IPS-11a (cell line): ENCODE results near the gene RO60.
A peak's percentile ranks its signal among the peaks of the same experiment; 100 is the strongest.
"Not testable (repeated sequence)": the region's sequence is repeated elsewhere in the genome, so short reads cannot be mapped to it uniquely, and the experiment has no call there.

Source experiments
- H3K4me3 ChIP-seq: one replicate; pipeline ENCODE4 v1.5.1; 2013; ENCODE audit warnings: low read depth, low read length, control low read depth

The RO60 gene

GRCh38 chr1:193059282-193060114 is at the start of gene RO60, which contains the start of gene UCHL5:
TSS of gene RO60 (plus strand) at chr1:193059612. CDS start at chr1:193069055, 9,443 bp downstream.
TSS of gene UCHL5 (minus strand) at chr1:193059360. CDS start at chr1:193059260, 100 bp downstream.
- peak within 1 kb of the TSS; percentile 95 for H3K4me3 ChIP-seq

- no peak overlapping the region for H3K4me3 ChIP-seq
Observed at GRCh38 chr1:193011406-193011805, 48.0 kb upstream of the RO60 start.

- no peak overlapping the region for H3K4me3 ChIP-seq
Observed at GRCh38 chr1:193013005-193013404, 46.4 kb upstream of the RO60 start.

- no peak overlapping the region for H3K4me3 ChIP-seq
Observed at GRCh38 chr1:193013707-193014106, 45.7 kb upstream of the RO60 start.

- no peak overlapping the region for H3K4me3 ChIP-seq
Observed at GRCh38 chr1:193014400-193014799, 45.0 kb upstream of the RO60 start.

GRCh38 chr1:193016788-193017187 is 42.6 kb upstream of the RO60 start:
- no peak overlapping the region for H3K4me3 ChIP-seq

- no peak overlapping the region for H3K4me3 ChIP-seq
Observed at GRCh38 chr1:193019442-193020026, 39.9 kb upstream of the RO60 start.

GRCh38 chr1:193025218-193025617 is 34.2 kb upstream of the RO60 start:
- H3K4me3 ChIP-seq, result no peak overlapping the region

GRCh38 chr1:193030280-193030679 is 29.1 kb upstream of the RO60 start:
- no peak overlapping the region for H3K4me3 ChIP-seq

GRCh38 chr1:193031431-193031830 is 28.0 kb upstream of the RO60 start:
- no peak overlapping the region for H3K4me3 ChIP-seq

- H3K4me3 ChIP-seq, result not testable (repeated sequence)
Observed at GRCh38 chr1:193032643-193033427, 26.6 kb upstream of the RO60 start.

GRCh38 chr1:193033610-193034009 is 25.8 kb upstream of the RO60 start:
- no peak overlapping the region for H3K4me3 ChIP-seq

GRCh38 chr1:193036337-193037047 is 22.9 kb upstream of the RO60 start:
- no peak overlapping the region for H3K4me3 ChIP-seq

GRCh38 chr1:193040011-193040410 is 19.4 kb upstream of the RO60 start:
- no peak overlapping the region for H3K4me3 ChIP-seq

GRCh38 chr1:193042766-193043691 is 16.4 kb upstream of the RO60 start:
- H3K4me3 ChIP-seq, result no peak overlapping the region

GRCh38 chr1:193048913-193049312 is 10.5 kb upstream of the RO60 start:
- H3K4me3 ChIP-seq, result not testable (repeated sequence)

GRCh38 chr1:193054169-193054675 is 5.2 kb upstream of the RO60 start:
- no peak overlapping the region for H3K4me3 ChIP-seq

- peak overlapping the region; percentile 95 for H3K4me3 ChIP-seq
Observed at GRCh38 chr1:193058529-193059281, 707 bp upstream of the RO60 start.

GRCh38 chr1:193060115-193060403 is 647 bp downstream of the RO60 start:
- H3K4me3 ChIP-seq, result peak overlapping the region; percentile 95
